HCT116 (cell line): ENCODE measurements around the gene LIPG.

Source experiments
- CEBPB ChIP-seq: IDR thresholded peaks from 2 replicates; pipeline ENCODE4 v1.6.1; 2012; ENCODE audit warnings: low read depth
- EZH2phosphoT487 ChIP-seq: fragments of 200-600 bp; IDR thresholded peaks from 2 replicates; pipeline ENCODE4 v1.6.1; 2018; ENCODE audit warnings: antibody characterized with exemption, borderline replicate concordance
- FOSL1 ChIP-seq: IDR thresholded peaks from 2 replicates; pipeline ENCODE4 v1.6.1; 2012; ENCODE audit warnings: low read depth
- POLR2A ChIP-seq: IDR thresholded peaks from 2 replicates; pipeline ENCODE4 v1.7.0; 2011; ENCODE audit warnings: borderline replicate concordance; ENCODE audit not compliant: insufficient read depth, insufficient read length; ENCODE audit errors: extremely low read depth
- POLR2AphosphoS5 ChIP-seq: IDR thresholded peaks from 2 replicates; pipeline ENCODE4 v1.6.1; 2011; ENCODE audit warnings: mild to moderate bottlenecking, low read depth, low read length, moderate library complexity
- RAD21 ChIP-seq: IDR thresholded peaks from 2 replicates; pipeline ENCODE4 v1.6.1; 2012; ENCODE audit warnings: low read depth, mild to moderate bottlenecking
- SP1 ChIP-seq: IDR thresholded peaks from 2 replicates; pipeline ENCODE4 v1.6.1; 2012; ENCODE audit warnings: low read depth
- TCF7L2 ChIP-seq: IDR thresholded peaks from 2 replicates; pipeline ENCODE4 v1.7.0; 2011; ENCODE audit warnings: borderline replicate concordance, inconsistent platforms; ENCODE audit not compliant: insufficient read depth, insufficient read length; ENCODE audit errors: extremely low read depth
- YY1 ChIP-seq: IDR thresholded peaks from 2 replicates; pipeline ENCODE4 v1.6.1; 2011; ENCODE audit warnings: low read length, low read depth, moderate library complexity, mild to moderate bottlenecking; ENCODE audit not compliant: insufficient replicate concordance; ENCODE audit errors: extremely low read depth
- ZFX ChIP-seq: fragments of 450-650 bp; IDR thresholded peaks from 2 replicates; pipeline ENCODE4 v1.6.1; 2017
- ZNF274 ChIP-seq: fragments of 200-500 bp; sonication (Bioruptor generic); IDR thresholded peaks from 2 replicates; pipeline ENCODE4 v1.6.1; 2014; ENCODE audit warnings: mild to moderate bottlenecking, low read depth, low read length, inconsistent platforms
- TF ChIP-seq, protein P1 (sequence below), 3 experiments: fragments of 200-600 bp in 1 of 3; sonication (generic) in 1 of 3; IDR thresholded peaks in 2 of 3; conservative IDR thresholded peaks in 1 of 3; 2 replicates each; pipeline ENCODE4 v1.5.1; 2012 to 2017; ENCODE audit warnings: low read depth in 2 of 3, low read length in 2 of 3, antibody characterized with exemption in 1 of 3, borderline replicate concordance in 1 of 3, control low read depth in 1 of 3, mild to moderate bottlenecking in 1 of 3, mixed read lengths in 1 of 3, mixed run types in 1 of 3, moderate library complexity in 1 of 3; ENCODE audit not compliant: insufficient read depth in 1 of 3
- TF ChIP-seq, protein P2 (sequence below): IDR thresholded peaks from 2 replicates; pipeline ENCODE4 v1.6.1; 2012
- TF ChIP-seq, protein P3 (sequence below): IDR thresholded peaks from 2 replicates; pipeline ENCODE4 v1.6.1; 2012

DNA sequence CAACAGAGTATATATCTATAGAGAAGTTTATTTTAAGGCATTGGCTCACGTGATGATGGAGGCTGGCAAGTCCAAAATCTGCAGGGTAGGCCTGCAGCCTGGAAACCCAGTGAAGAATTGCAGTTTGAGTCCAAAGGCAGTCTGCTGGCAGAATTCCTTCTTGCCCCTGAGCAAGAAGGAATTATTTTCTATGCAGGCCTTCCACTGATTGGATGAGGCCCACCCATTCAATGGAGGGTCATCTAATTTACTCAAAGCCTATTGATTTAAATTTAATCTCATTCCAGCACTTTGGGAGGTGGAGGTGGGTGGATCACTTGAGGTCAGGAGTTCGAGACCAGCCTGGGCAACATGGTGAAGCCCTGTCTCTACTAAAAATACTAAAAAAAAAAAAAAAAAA, 44.4 kb upstream of the LIPG start:
- TF ChIP-seq ZFX (no peak), SP1 (no peak), RAD21 (no peak), POLR2AphosphoS5 (no peak), FOSL1 (no peak), YY1 (no peak), CEBPB (no peak), TCF7L2 (no peak), EZH2phosphoT487 (no peak), ZNF274 (no peak), POLR2A (no peak)
- TF ChIP-seq, protein P1, sequence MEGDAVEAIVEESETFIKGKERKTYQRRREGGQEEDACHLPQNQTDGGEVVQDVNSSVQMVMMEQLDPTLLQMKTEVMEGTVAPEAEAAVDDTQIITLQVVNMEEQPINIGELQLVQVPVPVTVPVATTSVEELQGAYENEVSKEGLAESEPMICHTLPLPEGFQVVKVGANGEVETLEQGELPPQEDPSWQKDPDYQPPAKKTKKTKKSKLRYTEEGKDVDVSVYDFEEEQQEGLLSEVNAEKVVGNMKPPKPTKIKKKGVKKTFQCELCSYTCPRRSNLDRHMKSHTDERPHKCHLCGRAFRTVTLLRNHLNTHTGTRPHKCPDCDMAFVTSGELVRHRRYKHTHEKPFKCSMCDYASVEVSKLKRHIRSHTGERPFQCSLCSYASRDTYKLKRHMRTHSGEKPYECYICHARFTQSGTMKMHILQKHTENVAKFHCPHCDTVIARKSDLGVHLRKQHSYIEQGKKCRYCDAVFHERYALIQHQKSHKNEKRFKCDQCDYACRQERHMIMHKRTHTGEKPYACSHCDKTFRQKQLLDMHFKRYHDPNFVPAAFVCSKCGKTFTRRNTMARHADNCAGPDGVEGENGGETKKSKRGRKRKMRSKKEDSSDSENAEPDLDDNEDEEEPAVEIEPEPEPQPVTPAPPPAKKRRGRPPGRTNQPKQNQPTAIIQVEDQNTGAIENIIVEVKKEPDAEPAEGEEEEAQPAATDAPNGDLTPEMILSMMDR (IDR thresholded peaks at IDR 0.05 in 2 of 3, conservative IDR thresholded peaks at IDR 0.05 in 1 of 3; ENCODE audit: borderline replicate concordance in 1 of 3, insufficient read depth in 1 of 3, low read depth in 2 of 3, low read length in 2 of 3), result no peak
- TF ChIP-seq, protein P2, sequence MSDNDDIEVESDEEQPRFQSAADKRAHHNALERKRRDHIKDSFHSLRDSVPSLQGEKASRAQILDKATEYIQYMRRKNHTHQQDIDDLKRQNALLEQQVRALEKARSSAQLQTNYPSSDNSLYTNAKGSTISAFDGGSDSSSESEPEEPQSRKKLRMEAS, result no peak
- TF ChIP-seq, protein P3, sequence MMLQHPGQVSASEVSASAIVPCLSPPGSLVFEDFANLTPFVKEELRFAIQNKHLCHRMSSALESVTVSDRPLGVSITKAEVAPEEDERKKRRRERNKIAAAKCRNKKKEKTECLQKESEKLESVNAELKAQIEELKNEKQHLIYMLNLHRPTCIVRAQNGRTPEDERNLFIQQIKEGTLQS, result no peak
